Glomerular endothelial cell (primary cell): ENCODE measurements around the gene NKPD1. TPM values are rescaled to one million over a fixed set of nuclear protein-coding genes. Genes with fewer than 3 reads are reported as not detected.

Experiments used
- DNase-seq: peaks from one replicate; pipeline ENCODE4 v3.0.0-alpha.2; 2011; ENCODE audit warnings: low read depth, low spot score; ENCODE audit errors: extremely low read depth
- total RNA-seq: library from RNA; depleted of rRNA; stranded (reverse); fragments of >200 nt; gene quantifications from 2 replicates; pipeline ENCODE4 v1.2.3, GENCODE V29; 2015

Gene NKPD1
- total RNA-seq, 1 donor from 2014 or later = 0.29 TPM

GRCh38 chr19:45142016-45142725 is 18.6 kb downstream of the NKPD1 start:
- no peak for DNase-seq

GRCh38 chr19:45141203-45141900 is 19.4 kb downstream of the NKPD1 start:
- no peak for DNase-seq

GRCh38 chr19:45140533-45140932 is 20.2 kb downstream of the NKPD1 start:
- DNase-seq = no peak

- no peak for DNase-seq
Measured at GRCh38 chr19:45140144-45140503, 20.7 kb downstream of the NKPD1 start.

- no peak for DNase-seq
Measured at GRCh38 chr19:45139286-45140143, 21.3 kb downstream of the NKPD1 start.

- no peak for DNase-seq
Measured at GRCh38 chr19:45138303-45138751, 22.5 kb downstream of the NKPD1 start.

GRCh38 chr19:45137179-45137761 is 23.5 kb downstream of the NKPD1 start:
- no peak for DNase-seq

GRCh38 chr19:45136507-45137178 is 24.1 kb downstream of the NKPD1 start:
- no peak for DNase-seq

- DNase-seq = no peak
Measured at GRCh38 chr19:45135176-45135885, 25.5 kb downstream of the NKPD1 start.

GRCh38 chr19:45133661-45134060 is 27.1 kb downstream of the NKPD1 start:
- no peak for DNase-seq

- no peak for DNase-seq
Measured at GRCh38 chr19:45130888-45131615, 29.7 kb downstream of the NKPD1 start.

- no peak for DNase-seq
Measured at GRCh38 chr19:45130236-45130635, 30.5 kb downstream of the NKPD1 start.

- no peak for DNase-seq
Measured at GRCh38 chr19:45128806-45129205, 32.0 kb downstream of the NKPD1 start.

- DNase-seq = no peak
Measured at GRCh38 chr19:45128146-45128545, 32.6 kb downstream of the NKPD1 start.

GRCh38 chr19:45126654-45127053 is 34.1 kb downstream of the NKPD1 start:
- DNase-seq = no peak

- peak; percentile 4 for DNase-seq
Measured at GRCh38 chr19:45125975-45126493, 34.7 kb downstream of the NKPD1 start.

- no peak for DNase-seq
Measured at GRCh38 chr19:45125360-45125759, 35.4 kb downstream of the NKPD1 start.

- no peak for DNase-seq
Measured at GRCh38 chr19:45124021-45124420, 36.8 kb downstream of the NKPD1 start.

- DNase-seq = no peak
Measured at GRCh38 chr19:45123440-45123850, 37.3 kb downstream of the NKPD1 start.
